Activated CD4-positive, alpha-beta T cell treated with anti-CD3 and anti-CD28 coated beads, Interleukin-2, amount 10 ng/mL, durations not matched to agents 24 days and 14 days (primary cell): Measurements from ENCODE around the gene CSH1. TPM values are rescaled to one million over a fixed set of nuclear protein-coding genes. Genes with fewer than 3 reads are reported as not detected.
"Not testable (repeated sequence)": the region's sequence is repeated elsewhere in the genome, so short reads cannot be mapped to it uniquely, and the experiment has no call there.

Experiments
- DNase-seq: peaks from one replicate; pipeline ENCODE4 v3.0.0; 2022
- H3K27ac Mint-ChIP-seq: one replicate; pipeline ENCODE4 v1.8.0; 2022; ENCODE audit warnings: mild to moderate bottlenecking, mixed read lengths
- H3K27me3 Mint-ChIP-seq: one replicate; pipeline ENCODE4 v1.8.0; 2022; ENCODE audit warnings: mixed read lengths
- H3K36me3 Mint-ChIP-seq: one replicate; pipeline ENCODE4 v1.8.0; 2022; ENCODE audit warnings: low read depth, mild to moderate bottlenecking, mixed read lengths
- H3K4me1 Mint-ChIP-seq: one replicate; pipeline ENCODE4 v1.8.0; 2021; ENCODE audit warnings: mixed read lengths
- H3K4me3 Mint-ChIP-seq: one replicate; pipeline ENCODE4 v1.8.0; 2022; ENCODE audit warnings: mild to moderate bottlenecking, moderate library complexity, mixed read lengths
- H3K9me3 Mint-ChIP-seq: one replicate; pipeline ENCODE4 v1.8.0; 2021; ENCODE audit warnings: mixed read lengths
- intact Hi-C: fragments of 100-400 bp; cut with micrococcal nuclease; formaldehyde crosslinking; loops from one replicate; pipeline ENCODE4 v1.15.1; 2023
- total RNA-seq: library from RNA; stranded (reverse); gene quantifications from 2 replicates; pipeline ENCODE4 v1.2.3, GENCODE V29; 2022

CSH1 gene
- total RNA-seq, 1 donor from 2014 or later, result not detected

- Mint-ChIP-seq H3K27ac (no peak overlapping the region), H3K36me3 (peaks cover 5% of the 10 kb centered on the region), H3K4me3 (no peak overlapping the region), H3K9me3 (no peaks in the 10 kb centered on the region), H3K4me1 (peaks cover 25% of the 10 kb centered on the region), H3K27me3 (peaks cover 5% of the 10 kb centered on the region)
- intact Hi-C loops, result loop anchor here (5.0 kb wide), 1 partner anchor 53 kb away; no protein-coding TSS in a partner anchor
- DNase-seq, result no peak
Measured at GRCh38 chr17:63934183-63935112, 38.1 kb upstream of the CSH1 start.

GRCh38 chr17:63933598-63933997 lies 37.2 kb upstream of the CSH1 start:
- Mint-ChIP-seq H3K9me3 (no peaks in the 10 kb centered on the region), H3K4me3 (no peak overlapping the region), H3K27me3 (peaks cover 5% of the 10 kb centered on the region), H3K36me3 (peaks cover 7% of the 10 kb centered on the region), H3K4me1 (peaks cover 20% of the 10 kb centered on the region), H3K27ac (no peak overlapping the region)
- no peak for DNase-seq
- intact Hi-C loops, result loop anchor here (5.0 kb wide), 1 partner anchor 54 kb away; no protein-coding TSS in a partner anchor

- intact Hi-C loops, result loop anchor here (1.0 to 5.0 kb wide), 2 partner anchors 14 to 55 kb away; no protein-coding TSS in a partner anchor
Measured at GRCh38 chr17:63932721-63933120, 36.3 kb upstream of the CSH1 start.

GRCh38 chr17:63931981-63932561 lies 35.7 kb upstream of the CSH1 start, which contains the start of gene CD79B:
TSS of gene CD79B (minus strand) at chr17:63932331. CDS start at chr17:63932261, 70 bp downstream.
- no peaks in the 10 kb centered on the region for H3K9me3 Mint-ChIP-seq
- H3K4me1 Mint-ChIP-seq, result peaks cover 18% of the 10 kb centered on the region
- H3K27me3 Mint-ChIP-seq, result peaks cover 5% of the 10 kb centered on the region
- peak; percentile 81 for DNase-seq
- intact Hi-C loops, result loop anchor here (1.0 to 5.0 kb wide), 2 partner anchors 14 to 55 kb away; no protein-coding TSS in a partner anchor
- H3K4me3 Mint-ChIP-seq, result peak within 1 kb of the TSS; percentile 98
- peaks cover 7% of the 10 kb centered on the region for H3K36me3 Mint-ChIP-seq
- H3K27ac Mint-ChIP-seq, result peak within 1 kb of the TSS; percentile 95

More at GRCh38 chr17:63932721-63933120, 36.3 kb upstream of the CSH1 start:
- DNase-seq, result no peak
- no peaks in the 10 kb centered on the region for H3K9me3 Mint-ChIP-seq
- peaks cover 5% of the 10 kb centered on the region for H3K27me3 Mint-ChIP-seq
- peaks cover 18% of the 10 kb centered on the region for H3K4me1 Mint-ChIP-seq
- H3K4me3 Mint-ChIP-seq, result peak overlapping the region; percentile 98
- peaks cover 7% of the 10 kb centered on the region for H3K36me3 Mint-ChIP-seq
- H3K27ac Mint-ChIP-seq, result peak overlapping the region; percentile 95

GRCh38 chr17:63930951-63931575 lies 34.7 kb upstream of the CSH1 start:
- Mint-ChIP-seq H3K4me3 (peak overlapping the region; percentile 98), H3K27ac (peak overlapping the region; percentile 95), H3K9me3 (no peaks in the 10 kb centered on the region), H3K4me1 (peaks cover 18% of the 10 kb centered on the region), H3K36me3 (peaks cover 7% of the 10 kb centered on the region), H3K27me3 (peaks cover 4% of the 10 kb centered on the region)
- intact Hi-C loops, result loop anchor here (5.0 kb wide), 1 partner anchor 56 kb away; no protein-coding TSS in a partner anchor
- peak; percentile 89 for DNase-seq

- intact Hi-C loops, result loop anchor here (5.0 kb wide), 1 partner anchor 57 kb away; no protein-coding TSS in a partner anchor
- no peak for DNase-seq
- H3K27me3 Mint-ChIP-seq, result no peaks in the 10 kb centered on the region
- H3K36me3 Mint-ChIP-seq, result peaks cover 7% of the 10 kb centered on the region
- peaks cover 18% of the 10 kb centered on the region for H3K4me1 Mint-ChIP-seq
- H3K9me3 Mint-ChIP-seq, result no peaks in the 10 kb centered on the region
- no peak overlapping the region for H3K27ac Mint-ChIP-seq
- H3K4me3 Mint-ChIP-seq, result peak overlapping the region; percentile 98
Measured at GRCh38 chr17:63929860-63930766, 33.7 kb upstream of the CSH1 start.

GRCh38 chr17:63928966-63929695 lies 32.8 kb upstream of the CSH1 start:
- Mint-ChIP-seq H3K9me3 (no peaks in the 10 kb centered on the region), H3K4me1 (peaks cover 18% of the 10 kb centered on the region), H3K4me3 (no peak overlapping the region), H3K36me3 (peaks cover 7% of the 10 kb centered on the region), H3K27ac (no peak overlapping the region), H3K27me3 (no peaks in the 10 kb centered on the region)
- intact Hi-C loops, result no loop called here
- no peak for DNase-seq

GRCh38 chr17:63928172-63928666 lies 31.8 kb upstream of the CSH1 start:
- intact Hi-C loops, result no loop called here
- Mint-ChIP-seq H3K4me1 (peaks cover 18% of the 10 kb centered on the region), H3K27ac (no peak overlapping the region), H3K4me3 (no peak overlapping the region), H3K36me3 (peaks cover 7% of the 10 kb centered on the region), H3K27me3 (no peaks in the 10 kb centered on the region), H3K9me3 (no peaks in the 10 kb centered on the region)
- no peak for DNase-seq

- intact Hi-C loops, result no loop called here
- H3K9me3 Mint-ChIP-seq, result no peaks in the 10 kb centered on the region
- H3K4me1 Mint-ChIP-seq, result peaks cover 16% of the 10 kb centered on the region
- no peak overlapping the region for H3K4me3 Mint-ChIP-seq
- no peak for DNase-seq
- no peak overlapping the region for H3K27ac Mint-ChIP-seq
- H3K36me3 Mint-ChIP-seq, result peaks cover 7% of the 10 kb centered on the region
- H3K27me3 Mint-ChIP-seq, result no peaks in the 10 kb centered on the region
Measured at GRCh38 chr17:63927464-63928171, 31.2 kb upstream of the CSH1 start.

GRCh38 chr17:63926164-63926563 lies 29.8 kb upstream of the CSH1 start:
- intact Hi-C loops, result no loop called here
- DNase-seq, result no peak
- no peak overlapping the region for H3K27ac Mint-ChIP-seq
- no peaks in the 10 kb centered on the region for H3K27me3 Mint-ChIP-seq
- H3K4me1 Mint-ChIP-seq, result peaks cover 7% of the 10 kb centered on the region
- H3K9me3 Mint-ChIP-seq, result no peaks in the 10 kb centered on the region
- no peak overlapping the region for H3K4me3 Mint-ChIP-seq
- peaks cover 7% of the 10 kb centered on the region for H3K36me3 Mint-ChIP-seq

- Mint-ChIP-seq H3K4me1 (peaks cover 2% of the 10 kb centered on the region), H3K27me3 (no peaks in the 10 kb centered on the region), H3K4me3 (no peak overlapping the region), H3K9me3 (no peaks in the 10 kb centered on the region), H3K27ac (no peak overlapping the region), H3K36me3 (peaks cover 5% of the 10 kb centered on the region)
- DNase-seq, result no peak
- intact Hi-C loops, result no loop called here
Measured at GRCh38 chr17:63925615-63926014, 29.2 kb upstream of the CSH1 start.

GRCh38 chr17:63922402-63922801 lies 26.0 kb upstream of the CSH1 start:
- DNase-seq, H3K27me3 Mint-ChIP-seq, H3K4me3 Mint-ChIP-seq, intact Hi-C loops, H3K27ac Mint-ChIP-seq, H3K36me3 Mint-ChIP-seq, H3K9me3 Mint-ChIP-seq, H3K4me1 Mint-ChIP-seq: not testable (repeated sequence)
